ENCODE results near the gene PELI2.

The PELI2 gene

DNA sequence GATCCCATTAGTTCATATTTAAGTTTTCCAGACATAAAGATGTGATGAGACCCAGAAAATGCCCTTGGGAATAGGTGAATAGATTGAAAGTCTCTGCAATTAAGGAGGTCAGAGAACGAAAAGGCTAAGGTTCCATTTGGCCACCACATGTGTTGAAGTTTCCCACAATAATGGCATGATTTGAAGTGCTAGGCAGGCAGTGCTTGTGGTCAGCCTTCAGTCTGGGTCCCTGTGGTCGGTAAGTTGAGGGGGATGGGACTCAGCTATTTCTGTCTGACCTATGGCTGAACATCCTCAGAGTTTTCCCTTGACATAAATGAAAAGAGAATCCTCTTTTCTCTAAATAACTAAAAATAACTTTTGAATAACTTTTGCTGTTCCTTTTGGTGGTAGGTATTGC, 92.4 kb downstream of the PELI2 start:
- DNase-seq = no peak

DNA sequence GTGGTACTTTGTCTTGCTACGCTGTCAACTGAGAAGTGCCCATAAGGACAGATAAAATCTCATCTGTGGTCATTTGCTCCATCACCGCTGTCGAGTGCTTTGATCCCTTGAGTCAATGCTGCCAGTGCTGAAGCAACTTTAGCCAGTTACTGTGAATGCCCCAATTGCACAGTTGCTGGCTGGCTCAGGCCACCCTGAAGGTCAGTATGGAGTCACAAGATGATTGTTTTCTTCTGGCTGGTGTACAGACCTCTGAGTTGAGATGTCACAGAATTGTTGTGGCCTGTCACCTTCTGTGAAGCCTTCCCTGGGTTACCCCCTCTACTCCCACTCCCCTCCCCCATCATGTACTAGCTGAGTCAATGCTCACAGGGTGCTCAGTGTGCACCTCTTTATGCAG, 92.9 kb downstream of the PELI2 start:
- DNase-seq = no peak

DNA sequence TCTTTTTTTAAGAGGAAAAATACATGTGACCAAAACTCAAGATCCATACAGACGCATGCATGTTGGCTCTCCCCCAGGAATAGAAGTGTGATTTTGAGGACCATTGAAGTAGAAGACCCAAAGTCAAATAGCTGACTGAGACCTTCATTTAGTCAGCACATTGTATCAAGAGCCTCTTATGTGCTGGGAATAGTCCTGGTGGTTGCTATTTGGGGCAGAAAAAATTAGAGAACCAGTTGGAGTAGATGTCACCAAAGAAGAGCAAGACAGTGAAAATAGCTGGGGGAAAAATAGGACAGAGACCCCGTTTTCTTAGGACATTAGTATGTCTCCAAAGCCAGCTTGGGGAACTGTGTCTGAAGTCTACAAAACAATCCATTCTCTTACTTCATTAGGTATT, 93.6 kb downstream of the PELI2 start:
- no peak for DNase-seq

DNA sequence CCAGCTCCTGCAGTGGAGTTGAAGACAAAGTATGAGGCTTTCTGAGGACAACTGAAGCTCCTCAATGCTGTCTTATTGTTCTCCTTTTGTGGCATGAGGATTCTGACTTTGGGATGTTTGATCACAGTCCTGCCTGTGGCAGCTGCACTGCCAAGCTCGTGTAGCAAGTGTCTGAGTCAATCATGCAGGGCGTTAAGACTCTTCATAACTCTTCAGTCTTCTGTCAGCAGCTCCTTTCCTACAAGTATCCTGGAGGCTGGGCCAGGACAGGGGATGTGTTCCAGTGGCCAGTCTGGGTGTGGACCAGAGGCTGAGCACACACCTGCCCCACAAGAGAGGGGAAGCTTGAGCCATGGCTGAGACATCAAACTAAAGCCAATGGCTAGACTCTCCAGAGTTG, 94.3 kb downstream of the PELI2 start:
- DNase-seq = no peak

DNA sequence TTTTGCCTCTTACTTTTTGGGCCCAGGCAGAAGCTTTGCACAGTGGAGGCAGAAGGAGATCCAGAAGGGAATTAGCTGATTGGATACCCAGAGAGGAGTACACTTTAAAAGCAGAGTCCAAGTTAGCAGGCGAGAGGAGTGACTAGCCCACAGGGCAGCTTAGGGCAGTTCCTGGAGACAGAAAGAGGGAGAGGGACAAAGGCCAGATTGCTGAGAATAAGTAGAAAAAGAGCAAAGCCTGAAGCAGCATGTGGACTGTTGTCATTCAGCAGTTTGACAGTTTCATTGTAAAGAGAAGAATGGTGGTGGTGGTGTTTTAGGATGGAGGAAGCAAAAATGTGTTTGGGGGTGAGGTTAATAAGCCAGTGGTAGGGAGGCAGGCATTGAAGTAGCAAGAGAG, 95.1 kb downstream of the PELI2 start:
- no peak for DNase-seq

DNA sequence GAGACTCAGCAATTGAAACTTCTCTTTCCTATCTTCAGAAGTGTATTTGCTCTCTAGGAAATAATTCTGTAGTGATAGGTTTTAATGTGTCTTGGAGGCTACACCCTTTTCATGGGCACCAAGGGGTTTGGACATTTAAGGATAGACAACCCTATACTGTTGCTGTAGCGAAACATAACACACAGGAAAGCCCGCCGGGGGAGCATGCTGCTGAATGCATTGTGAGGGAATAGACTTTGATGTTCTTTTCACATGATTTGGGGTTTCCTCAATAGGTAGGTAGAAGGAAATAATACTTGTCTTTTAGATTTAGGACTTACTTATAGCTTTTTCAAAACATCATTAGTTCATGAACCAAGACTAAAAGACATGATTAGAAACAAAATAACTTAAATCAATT, 97.0 kb downstream of the PELI2 start:
- DNase-seq = no peak

DNA sequence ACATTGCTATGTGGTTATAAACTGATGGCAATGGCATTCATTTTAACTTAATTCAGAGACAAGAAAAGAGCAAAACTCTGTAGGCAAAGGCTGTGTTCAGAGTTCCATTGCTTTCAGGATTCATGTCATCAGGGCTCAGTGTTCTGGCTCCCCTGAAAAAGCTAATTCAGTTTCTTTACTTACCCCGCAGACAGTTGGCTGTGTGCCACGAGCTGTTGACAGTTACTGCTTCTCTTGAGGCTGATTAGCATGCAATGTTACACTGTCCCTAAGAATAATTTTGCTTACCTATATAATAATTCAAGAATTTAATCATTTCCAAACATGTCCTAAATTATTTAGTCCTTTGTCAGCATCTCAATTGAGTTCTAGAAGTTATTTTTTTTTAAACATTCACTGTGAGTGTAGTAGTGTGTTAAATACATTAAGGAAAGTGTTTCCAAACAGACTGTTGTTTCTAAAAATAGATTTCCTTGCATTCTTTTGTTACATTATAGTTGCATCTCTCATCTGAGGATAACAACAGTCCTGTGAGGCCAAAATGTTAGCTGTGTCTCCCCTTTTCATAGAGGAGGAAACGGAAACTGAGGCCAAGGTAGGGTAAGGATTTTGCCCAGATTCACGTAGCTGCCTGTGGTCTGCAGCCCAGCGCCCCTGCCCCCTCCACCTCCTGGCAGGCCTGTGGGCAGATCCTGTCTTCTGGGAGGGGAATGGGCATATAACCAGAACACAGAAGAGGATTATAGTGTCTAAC, 98.6 kb downstream of the PELI2 start:
- no peak for DNase-seq

DNA sequence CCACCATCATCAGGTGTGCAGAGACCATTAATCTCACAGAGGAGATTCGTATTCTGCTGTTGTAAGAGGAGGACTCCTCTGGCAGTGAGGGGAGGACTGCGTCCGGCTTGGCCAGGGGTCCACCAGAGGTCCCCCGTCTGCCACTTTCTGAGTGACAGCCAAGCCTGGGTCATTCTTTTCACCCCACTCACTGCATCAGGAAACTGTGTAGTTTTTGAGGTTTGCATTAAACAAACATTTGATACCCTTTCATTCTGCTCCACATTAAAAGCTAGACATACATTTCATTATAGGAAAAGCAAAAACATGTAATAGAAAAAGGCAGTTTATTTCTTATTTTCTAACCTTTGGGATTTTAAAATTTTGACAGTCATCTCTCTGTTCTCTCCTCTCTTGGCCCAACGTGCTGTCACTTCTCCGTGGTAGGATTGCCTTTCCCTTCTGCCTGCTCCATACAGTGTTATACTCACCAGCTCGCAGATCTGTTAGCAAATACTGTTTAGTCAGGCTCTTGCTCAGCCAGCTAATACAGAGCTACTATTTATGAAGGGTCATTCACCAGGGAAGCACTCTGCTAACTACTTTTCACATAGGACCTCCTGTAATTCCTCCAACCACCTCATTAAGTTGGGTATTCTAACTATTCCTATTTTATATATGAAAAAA, 99.3 kb downstream of the PELI2 start:
- DNase-seq = no peak

DNA sequence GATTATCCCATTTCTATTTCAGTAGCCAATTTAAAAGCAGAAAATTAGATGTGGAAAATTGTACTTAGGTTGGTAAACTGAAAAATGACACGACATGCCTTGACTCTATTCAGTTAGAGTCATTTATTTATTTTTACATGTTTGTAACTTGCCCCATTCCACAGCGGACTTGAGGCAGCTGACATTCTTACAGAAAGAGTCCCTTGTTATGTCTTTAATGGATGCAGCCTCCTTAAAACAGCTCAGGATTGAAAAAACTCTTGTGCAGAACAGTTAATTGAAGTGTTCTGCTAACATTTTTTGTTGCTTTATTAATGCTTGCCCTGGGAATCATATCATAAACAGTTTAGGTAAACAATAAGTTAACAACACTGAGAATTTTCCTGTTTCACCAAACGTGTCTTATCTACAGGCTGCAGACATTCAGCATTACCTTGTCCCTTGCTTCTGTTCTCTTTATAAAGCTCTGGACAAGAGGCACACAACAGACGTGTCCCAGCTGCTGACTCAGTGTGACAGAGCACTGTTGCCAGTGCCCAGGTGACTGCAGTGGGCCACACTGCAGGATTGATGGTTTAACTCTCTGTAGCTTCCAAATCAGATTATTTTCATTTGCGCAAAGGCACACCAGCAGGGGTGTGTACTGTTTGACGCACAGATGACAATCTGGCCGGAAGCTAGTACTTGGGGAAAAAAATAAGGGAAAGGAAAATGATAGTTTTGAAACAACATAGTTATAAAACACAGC, 101.6 kb downstream of the PELI2 start:
- DNase-seq = no peak

DNA sequence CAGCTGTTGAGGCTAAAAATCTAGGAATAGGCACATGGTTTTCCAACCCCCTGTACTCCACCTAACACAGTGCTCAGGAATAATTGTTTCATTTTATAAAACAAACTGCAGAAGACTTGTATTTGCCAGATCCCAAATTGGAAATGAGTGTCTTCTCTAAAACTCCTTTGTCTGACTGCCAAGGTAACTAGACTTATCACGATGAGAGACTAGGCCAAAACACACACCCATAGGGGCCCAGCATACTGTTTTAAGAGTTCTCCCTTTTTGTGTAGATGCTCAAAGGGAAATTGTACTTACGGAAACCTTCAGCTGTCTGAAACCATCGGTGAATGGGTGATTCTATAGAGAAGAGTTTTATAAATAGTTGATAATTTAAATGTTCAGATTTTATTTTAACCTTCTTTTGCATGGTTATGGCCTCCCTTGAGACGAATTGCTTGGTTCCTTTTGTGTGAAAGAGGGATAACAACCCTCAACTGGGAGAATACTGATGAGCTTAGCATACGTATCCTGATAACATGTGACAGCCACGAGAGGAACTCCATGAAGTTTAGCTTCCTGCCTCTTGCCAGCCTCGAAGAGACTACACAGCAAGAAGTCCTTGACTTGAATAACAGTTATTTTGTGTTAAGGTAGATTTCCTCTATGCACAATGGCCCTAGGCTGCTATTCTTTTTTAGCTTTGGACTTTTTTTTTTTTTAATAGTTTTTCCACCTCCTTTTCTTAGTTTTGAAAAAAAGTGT, 103.3 kb downstream of the PELI2 start:
- no peak for DNase-seq

DNA sequence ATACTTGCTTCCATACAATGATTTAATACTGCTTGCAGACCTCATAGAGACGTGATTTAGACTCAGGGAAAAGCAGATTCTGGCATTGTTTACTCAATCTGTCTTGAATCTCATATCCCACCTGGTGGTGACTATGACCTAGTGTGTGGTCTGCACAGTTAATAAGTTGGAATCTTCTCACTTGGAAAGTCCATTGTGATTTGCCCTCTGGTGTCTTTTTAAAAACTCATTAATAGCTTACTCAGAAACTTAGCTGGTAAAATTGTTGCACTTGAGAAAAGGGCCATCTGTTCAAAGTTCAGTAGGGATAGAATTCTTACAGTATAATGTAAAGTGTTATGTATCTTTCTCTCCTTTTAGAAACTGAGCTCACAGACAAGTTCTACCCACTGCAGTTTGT, 106.0 kb downstream of the PELI2 start:
- DNase-seq = no peak

DNA sequence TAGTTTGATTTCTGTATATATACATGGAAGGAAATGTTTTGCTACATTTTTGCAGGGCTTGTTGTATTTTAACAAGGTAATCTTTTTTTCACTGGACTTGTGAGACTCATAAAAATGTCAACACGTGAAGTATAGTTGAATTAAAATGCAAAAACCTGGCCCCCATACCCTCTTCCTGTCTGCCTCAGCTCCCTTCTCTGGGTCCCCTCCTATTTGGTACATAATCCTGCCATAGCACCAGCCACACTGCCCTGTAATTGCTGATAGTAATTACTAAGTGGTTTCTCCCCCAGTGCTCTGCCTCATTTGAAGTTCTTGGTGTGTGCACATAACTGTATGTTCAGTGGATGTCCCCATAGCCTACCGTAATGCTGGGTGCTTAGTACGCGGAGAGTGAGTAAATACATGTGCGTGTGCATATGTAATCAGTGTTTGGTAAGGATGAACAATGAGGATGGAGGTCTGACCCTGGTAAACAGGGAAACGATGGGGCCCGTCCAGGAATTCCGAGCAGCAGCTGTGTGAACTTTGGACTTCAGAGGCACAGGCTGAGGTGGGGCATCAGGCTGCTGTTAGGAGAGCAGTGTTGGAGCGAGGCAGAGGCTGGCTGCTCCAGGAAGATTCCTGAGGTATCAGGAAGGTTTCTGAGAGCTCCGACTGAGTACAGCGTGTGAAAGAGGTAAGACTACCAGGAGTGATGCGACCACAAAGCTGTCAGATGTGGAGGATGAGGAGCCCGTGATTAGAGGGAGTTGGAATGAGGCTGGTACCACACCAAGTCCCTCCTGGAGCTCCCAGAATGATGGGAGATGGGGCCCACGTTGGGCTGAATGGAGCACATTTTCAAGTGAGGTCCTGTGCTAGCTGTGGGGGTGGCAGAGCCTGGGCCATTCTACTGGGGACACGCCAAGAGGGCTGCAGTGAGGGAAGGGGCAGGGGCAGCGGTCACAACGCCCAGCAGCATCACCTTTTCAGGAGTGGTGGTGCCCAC, 106.8 kb downstream of the PELI2 start:
- DNase-seq = no peak

DNA sequence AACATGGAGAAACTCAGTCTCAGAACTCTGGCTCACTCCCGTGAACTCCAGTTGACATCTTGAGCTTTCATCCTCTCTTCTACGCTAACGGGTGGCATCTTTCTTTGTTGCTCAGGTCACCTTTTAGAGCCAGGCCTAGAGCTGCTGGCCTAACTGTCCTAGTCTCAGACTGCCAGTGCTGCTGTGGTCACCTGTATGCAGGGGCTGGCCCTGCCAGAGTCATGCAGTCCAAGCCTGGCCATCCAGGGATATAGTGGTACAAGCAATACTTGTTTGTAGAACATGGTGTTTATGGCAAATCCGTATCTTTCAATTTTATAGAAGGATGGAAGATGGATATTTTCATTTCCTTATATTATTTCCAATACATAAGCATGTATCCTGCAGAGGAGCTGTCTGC, 117.2 kb downstream of the PELI2 start:
- no peak for DNase-seq

DNA sequence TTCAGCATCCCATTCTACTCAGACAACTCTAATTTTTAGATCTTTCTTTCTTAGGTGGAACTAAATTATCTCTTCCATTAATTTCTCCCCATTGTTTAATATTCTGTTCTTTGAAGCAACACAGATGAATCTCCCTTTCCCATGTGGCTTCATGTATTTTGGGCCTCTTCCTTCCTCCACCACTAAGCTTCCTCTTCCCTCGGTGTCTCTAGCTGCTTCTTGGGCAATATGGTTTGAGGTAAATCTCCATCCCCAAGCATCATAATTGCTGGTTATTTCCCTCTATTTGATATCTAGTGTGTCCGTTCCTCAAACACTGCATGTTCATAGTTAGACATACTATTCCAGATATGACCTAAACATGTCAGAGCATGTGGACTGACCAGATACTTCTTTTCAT, 119.2 kb downstream of the PELI2 start:
- DNase-seq = no peak

DNA sequence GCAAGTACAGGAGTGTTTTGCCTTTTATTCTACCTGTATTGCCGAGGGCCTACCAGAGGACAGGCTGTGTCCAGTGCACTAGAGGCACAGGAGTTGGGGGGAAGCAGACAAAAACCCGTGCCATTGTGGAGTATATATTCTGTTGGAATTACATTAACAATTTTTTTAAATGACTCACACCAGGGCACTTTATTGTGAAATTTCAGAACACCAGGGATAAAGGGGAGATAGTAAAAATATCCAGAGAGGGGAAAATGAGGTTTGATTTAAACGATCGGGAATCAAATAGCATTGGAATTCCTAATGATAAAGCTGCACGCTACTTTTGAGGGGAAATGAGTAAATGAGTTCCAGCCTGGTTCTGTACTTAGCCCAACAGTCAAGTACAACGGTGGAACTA, 123.2 kb downstream of the PELI2 start:
- no peak for DNase-seq

DNA sequence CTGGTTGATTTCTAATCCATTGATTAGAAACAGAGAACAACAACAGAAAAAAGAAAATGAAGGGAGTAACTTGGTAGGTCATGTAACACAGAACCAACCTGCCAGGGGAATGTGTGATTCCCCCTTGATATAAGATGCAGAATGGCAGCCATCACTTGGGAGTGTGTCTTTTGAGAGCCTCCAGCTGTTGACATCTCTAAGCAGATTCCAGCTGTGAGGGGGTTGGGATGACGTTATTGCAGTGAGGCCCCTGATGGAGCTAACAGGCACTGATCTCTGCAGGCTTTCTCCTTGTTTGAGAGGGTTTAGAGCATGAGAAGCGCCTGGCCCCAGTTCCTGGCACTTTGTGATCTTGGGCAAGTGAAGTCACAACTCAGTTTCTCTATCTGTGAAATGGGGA, 124.9 kb downstream of the PELI2 start:
- DNase-seq = no peak

DNA sequence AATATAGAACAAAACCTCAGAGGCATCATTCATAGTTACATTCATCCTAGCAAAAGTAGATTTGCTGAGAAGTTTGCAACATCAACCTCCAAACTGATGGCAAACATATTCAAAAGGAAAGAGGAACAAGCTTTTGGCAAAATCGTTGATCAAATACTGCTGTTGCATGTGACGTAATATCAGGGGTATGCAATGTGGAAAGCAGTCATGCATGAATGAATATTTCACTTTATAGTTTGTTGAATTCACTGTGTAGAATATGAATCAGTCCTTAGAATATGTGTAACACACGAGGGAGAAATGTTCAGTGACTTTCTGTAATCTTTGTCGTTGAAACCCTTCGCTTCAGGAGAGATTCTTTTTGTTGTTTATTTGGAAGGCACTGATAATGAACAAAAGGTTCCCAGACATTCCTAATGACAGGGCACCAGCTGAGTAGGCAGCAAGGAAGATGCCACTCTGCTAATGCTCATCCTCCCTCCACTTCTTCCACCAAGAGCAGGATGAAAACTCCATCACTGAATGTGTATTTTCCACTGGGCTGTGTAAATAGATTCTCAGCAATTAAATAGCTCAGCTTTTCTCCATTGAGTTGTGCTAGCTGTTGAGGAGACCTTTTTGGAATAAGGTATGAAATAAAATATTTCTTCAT, 126.1 kb downstream of the PELI2 start:
- no peak for DNase-seq

DNA sequence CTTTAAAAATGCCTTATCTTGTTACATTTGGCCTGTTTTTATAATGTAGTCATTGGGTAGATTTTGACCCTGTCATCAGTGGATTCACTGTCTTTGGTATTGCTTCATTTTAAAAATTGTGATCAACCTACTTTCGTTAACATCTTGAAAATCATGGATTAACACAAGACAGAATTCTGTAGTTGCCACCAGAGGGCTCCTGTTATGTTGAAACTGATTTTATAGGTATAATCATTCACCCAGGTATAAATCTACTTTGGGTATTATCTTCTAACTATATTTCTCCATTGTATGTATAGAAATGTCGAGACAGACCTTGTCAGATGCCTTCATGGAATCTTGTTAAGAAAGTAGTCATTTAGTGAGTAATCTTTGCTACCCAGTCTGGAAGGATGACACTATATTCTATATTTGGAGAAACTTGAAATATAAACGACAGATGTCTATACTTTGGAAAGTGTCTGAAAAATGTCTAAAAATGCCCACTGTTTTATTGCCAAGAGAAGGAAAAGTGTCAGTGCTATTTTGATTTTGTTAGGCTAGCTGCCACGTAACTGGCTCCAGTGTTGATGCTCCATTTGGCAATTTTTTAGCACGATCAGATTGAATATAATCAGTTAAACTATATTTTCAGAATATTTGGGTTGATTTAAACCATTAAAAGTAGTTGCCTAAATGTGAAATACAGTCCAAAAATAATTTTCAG, 129.4 kb downstream of the PELI2 start:
- no peak for DNase-seq

DNA sequence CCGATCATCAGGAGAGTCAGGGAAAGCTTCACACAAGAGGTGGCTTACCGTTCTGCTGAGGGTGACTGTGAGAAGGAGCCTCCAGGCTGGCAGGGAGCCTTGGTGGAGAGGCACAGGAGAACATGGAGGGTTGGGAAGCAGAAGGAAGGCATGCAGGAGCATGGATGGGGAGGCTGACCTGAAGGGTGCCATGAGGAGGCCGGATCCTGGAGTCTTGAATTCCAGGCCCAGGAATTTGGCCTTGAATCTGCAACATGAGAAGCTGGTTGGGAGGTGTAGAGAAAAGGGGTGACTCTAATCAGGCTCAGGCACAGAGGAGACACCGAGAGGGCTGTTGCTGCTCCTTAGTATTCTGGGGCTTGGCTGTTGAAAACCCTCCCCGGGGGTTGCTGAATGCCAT, 130.2 kb downstream of the PELI2 start:
- no peak for DNase-seq

DNA sequence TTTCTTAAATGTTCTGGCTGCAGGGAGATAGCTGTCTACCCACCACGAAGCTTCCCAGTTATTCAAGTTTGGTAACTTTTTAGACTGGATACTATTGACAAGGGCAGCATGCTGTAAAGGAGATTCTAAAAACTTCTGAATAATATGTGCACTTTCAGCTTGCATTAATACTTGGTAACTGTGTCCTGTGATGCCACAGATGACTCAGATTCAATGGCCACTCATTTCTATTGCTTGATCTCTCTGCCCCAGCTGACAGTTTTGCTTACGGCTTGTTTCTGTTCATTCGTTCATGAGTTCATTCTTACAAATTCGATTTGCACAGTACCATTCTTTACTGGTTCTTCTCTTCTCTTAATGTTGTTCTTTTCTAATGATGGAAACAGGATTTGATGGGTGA, 142.8 kb downstream of the PELI2 start:
- no peak for DNase-seq

DNA sequence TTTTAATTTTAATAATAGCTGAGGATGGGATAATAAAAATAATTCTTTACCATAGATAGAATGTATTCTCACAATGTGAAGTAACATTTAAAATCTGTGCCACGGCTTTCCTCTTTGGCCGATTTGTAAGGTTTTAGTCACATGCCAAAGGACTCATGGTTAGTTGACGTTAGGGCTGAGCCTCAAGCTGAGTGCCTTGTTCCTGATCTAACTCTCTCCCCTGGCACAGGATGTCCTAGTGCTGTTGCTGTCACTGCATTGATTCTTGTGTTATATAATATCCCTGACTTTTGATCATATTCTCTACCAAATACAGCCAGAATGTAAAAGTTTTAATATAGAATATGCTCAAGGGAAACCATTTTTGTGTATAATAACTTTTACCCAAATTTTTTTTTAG, 144.3 kb downstream of the PELI2 start:
- no peak for DNase-seq

Data from NCI-H187 (cell line).